HG02610 (cell line): ENCODE measurements around the gene ZNF595.
"Not testable (repeated sequence)": the region's sequence is repeated elsewhere in the genome, so short reads cannot be mapped to it uniquely, and the experiment has no call there.

Experiments
- ATAC-seq: cut with Tn5 transposase; IDR thresholded peaks from one replicate; pipeline ENCODE4 v1.9.1; 2021; ENCODE audit warnings: mild to moderate bottlenecking, moderate library complexity; ENCODE audit not compliant: unreplicated experiment

ZNF595 gene

DNA sequence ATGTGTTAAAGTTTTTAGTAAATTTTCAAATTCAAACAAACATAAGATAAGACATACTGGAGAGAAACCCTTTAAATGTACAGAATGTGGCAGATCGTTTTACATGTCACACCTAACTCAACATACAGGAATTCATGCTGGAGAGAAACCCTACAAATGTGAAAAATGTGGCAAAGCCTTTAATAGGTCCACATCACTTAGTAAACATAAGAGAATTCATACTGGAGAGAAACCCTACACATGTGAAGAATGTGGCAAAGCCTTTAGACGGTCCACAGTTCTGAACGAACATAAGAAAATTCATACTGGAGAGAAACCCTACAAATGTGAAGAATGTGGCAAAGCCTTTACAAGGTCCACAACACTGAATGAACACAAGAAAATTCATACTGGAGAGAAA, 32.8 kb downstream of the ZNF595 start:
- ATAC-seq, result no peak

DNA sequence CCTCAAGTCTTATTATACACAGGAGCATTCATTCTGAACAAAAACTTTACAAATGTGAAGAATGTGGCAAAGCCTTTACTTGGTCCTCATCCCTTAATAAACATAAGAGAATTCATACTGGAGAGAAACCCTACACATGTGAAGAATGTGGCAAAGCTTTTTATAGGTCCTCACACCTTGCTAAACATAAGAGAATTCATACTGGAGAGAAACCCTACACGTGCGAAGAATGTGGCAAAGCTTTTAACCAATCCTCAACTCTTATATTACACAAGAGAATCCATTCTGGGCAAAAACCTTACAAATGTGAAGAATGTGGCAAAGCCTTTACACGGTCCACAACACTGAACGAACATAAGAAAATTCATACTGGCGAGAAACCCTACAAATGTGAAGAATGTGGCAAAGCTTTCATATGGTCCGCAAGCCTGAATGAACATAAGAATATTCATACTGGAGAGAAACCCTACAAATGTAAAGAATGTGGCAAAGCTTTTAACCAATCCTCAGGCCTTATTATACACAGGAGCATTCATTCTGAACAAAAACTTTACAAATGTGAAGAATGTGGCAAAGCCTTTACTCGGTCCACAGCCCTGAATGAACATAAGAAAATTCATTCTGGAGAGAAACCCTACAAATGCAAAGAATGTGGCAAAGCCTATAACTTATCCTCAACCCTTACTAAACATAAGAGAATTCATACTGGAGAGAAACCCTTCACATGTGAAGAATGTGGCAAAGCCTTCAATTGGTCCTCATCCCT, 33.6 kb downstream of the ZNF595 start:
- not testable (repeated sequence) for ATAC-seq

DNA sequence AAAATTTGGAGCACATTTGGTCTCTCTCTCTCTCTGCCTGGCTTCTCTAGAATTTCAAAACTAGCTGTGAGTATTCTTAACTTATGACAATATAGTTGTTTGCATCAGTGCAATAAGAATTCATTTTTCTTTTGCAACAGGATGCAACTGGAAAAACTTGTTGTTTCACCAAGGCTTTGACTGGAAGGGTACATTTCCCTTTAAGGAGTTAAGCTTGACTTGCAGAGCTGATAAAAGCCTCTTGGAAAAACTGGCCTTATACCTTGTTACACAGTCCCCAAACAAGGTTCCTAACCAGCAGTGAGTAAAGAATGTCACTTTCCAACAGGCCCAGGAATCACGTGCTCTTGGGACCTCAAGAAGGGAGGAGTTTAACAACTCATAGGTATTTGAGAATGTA, 45.3 kb downstream of the ZNF595 start:
- ATAC-seq, result no peak

DNA sequence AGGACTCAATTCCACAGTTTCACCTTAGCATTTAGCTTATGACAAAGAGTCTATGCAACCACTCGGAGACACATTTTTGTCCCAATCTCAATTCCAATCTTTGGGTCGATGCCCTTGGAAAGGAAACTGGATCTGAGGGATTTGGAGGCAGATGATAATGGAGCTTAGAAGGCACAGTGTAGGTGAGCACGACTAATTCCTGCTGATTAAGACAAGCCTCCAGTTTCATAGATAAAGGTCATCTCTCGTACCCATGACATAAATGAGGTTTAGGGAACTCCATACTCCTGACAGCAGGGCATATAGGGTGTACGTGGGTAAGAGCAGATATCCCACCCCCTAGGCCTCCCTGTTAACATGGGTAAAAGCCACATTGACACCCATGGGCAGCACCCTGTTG, 46.7 kb downstream of the ZNF595 start:
- no peak for ATAC-seq

- ATAC-seq, result no peak
Observed at GRCh38 chr4:107083-107443, 53.9 kb downstream of the ZNF595 start.

- no peak for ATAC-seq
Observed at GRCh38 chr4:107444-108429, 54.6 kb downstream of the ZNF595 start.

- ATAC-seq, result no peak
Observed at GRCh38 chr4:112771-113170, 59.6 kb downstream of the ZNF595 start.

DNA sequence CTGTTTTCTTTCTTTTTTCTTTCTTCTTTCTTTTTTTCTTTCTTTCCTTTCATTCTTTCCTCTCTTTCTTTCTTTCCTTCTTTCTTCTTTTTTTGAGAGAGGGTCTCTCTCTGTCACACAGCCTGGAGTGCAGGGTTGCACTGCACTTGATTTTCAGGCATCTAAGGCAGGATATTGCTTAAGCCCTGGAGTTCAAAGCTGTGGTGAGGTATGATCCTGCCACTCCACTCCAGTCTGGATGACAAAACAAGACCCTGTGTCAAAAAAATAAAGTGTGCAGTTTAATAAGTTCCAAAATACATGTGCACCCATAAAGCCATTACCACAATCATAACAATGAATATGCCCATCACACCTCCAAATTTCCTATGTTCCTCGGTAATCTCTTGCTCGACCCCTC, 60.6 kb downstream of the ZNF595 start:
- no peak for ATAC-seq

GRCh38 chr4:114149-114548, 61.0 kb downstream of the ZNF595 start:
- ATAC-seq, result no peak

DNA sequence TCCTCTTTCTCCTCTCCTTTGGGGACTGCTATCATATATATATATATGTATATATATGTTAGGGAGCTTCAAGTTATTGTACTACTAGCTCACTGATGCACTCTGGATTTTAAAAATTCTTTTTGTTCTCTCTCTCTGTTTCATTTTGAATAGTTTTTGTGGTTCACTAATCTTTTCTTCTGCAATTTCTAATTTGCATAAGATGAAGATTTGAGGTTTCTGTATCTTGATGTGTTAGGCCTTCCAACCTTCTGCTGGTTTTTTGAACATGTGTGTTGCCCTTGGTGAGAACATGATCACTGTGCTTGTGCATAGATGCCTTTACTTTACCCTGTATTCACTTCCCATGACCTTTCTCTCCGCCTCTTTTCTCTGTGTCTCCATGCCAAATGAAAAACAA, 63.4 kb downstream of the ZNF595 start:
- no peak for ATAC-seq

DNA sequence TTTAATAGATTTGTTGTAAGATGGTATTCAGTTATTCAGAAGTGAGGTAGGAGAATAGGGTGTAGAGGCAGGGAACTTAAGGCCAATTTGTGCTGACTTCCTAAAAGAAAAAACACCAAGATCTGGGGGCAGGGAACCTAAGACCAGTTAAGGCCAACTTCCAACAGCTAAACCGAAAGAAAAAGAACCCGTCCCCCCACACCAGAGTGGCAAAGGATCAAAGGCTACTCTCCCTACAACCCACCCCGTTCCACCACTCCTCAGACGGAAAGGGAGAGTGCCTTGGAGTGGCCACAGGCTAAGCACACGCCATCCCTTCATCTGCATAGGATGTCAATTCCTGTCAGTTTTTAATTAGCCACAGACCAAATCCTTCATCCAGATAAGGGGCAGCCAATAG, 67.5 kb downstream of the ZNF595 start:
- no peak for ATAC-seq

DNA sequence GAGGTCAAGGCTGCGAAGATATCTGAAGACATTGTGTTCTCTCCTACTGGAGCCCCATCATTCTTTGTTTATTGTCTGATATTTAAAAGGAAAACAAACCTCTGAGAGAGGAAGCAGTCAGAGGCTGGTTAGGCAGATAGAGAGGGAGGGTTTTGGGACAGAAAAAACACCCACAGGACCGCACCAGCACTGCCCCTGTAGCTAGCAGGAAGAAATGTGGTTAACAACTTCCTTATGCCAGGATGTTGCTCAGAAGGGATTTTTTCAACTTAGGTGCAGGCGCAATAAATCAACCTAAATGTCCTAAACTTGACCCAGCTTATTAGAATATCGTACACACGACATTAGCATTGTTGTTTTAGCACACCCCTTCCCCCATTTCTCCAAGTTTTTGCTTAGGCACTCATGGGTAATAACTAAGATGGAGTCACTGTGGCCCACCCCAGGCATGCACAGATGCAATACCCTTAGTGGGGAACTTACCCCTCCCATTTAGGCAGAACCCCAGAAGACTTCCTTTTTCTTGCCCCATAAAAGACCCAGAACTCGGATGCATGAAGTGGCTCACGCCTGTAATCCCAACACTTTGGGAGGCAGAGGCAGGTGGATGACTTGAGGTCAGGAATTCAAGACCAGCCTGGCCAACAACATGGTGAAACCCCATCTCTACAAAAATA, 68.4 kb downstream of the ZNF595 start:
- ATAC-seq, result no peak

GRCh38 chr4:123922-124274, 70.8 kb downstream of the ZNF595 start:
- ATAC-seq, result not testable (repeated sequence)

DNA sequence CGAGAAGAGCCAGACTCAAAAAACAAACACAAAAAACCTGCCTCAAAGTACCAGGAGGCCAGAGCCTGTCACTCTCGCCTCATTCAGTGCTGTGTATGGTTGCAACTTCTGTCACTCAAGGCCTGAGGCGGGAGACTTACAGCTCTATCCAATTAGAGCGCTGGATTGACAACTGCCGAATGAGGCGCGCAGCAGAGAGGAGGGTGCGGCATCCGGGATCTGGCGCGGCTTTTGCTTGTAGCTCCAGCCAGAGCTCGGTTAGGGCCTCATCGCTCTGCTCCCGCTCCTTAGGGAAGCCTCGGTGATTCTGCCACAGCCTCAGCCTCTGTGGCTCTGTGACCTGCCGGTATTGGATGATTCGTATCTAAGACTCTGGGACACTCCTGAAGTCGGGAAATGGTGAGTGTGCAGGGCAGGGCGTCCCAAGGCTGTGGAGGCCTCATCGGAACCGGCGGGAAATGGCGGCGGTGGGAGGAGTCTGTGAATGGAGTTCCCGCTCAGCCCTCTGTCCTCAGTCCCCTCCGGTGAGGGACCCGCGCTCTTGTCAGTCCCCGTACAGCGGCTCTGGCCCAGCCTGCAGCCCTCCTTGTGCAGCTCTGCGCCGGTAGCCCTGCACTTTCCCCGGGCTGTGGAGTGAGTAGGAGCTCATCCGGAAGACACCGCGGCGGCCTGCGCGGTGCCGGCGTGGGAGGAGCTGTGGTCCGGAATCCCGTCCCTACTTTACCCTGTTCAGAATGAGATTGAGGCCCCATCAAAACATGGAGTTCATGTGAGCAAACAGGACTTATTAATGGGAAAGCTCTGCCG, 71.4 kb downstream of the ZNF595 start, which contains the start of gene ZNF718:
TSS of gene ZNF718 (plus strand) at position 227 of the 807 bp plus-strand sequence. CDS start at position 397, 170 bp downstream.
- ATAC-seq, result peak; percentile 99

DNA sequence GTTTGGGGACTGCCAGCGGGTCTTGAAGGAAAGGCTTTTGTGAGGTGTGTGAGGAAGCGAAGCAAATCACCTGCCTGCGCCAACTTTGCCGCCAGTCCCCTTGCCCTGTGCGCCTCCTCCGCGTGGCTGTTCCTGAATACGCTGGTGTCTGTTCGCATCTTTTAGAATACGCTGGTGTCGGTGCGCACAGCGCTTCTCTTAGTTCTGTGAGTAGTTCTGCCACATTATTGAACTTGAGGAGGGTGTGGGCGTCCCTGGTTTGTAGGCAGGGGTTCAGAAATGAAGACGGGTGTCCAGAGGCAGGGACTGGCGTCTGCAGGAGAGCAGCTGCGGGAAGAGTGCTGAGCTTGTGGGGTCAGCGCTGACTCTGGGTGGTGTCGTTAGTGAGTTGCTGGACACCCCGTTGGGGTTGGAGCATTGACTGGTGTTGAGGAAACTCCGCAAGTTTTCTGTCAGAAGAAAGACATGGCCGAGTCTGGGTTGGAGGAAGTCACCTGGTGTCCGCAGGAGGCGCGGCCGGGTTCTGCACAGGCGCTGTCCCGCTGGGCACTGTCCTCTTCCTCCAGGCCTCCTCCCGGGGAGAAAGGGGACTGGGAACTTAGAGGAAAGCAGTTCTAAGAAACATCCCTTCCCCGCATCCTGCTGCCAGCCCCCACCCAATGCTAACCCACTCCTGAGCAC, 72.1 kb downstream of the ZNF595 start:
- no peak for ATAC-seq

DNA sequence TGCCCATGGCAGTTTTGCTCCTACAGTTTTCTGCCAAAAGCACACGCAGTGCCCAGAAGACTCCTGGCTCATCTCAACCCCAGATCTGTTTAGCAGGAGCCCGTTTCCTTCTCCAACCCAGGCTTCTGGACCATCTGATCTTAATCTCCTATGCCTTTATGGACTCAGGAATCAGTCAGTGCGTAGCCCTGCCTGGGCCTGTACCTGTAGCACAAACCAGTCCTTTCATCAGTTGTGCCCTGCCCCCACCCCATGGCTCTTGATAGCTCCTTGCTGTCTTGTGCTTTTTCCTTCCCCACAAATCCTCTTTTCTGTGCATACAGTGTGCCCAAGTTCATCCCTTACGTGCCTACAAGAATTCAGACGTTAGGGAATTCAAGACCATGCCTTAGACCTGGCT, 72.7 kb downstream of the ZNF595 start:
- ATAC-seq, result no peak

- ATAC-seq, result no peak
Observed at GRCh38 chr4:132483-132882, 79.4 kb downstream of the ZNF595 start.
